Mucosa of rectum (tissue), 2 donors: ENCODE measurements around the gene NECAB3.
"Not testable (repeated sequence)": the region's sequence is repeated elsewhere in the genome, so short reads cannot be mapped to it uniquely, and the experiment has no call there.

Experiments
- H3K27ac ChIP-seq, 2 donors: one replicate each; pipeline ENCODE4 v1.7.0; 2013; ENCODE audit warnings: inconsistent platforms in 2 of 2, low read depth in 2 of 2, low read length in 2 of 2
- H3K27me3 ChIP-seq, 2 donors: one replicate each; pipeline ENCODE4 v1.7.0; 2013; ENCODE audit warnings: low read length in 2 of 2; ENCODE audit not compliant: control insufficient read depth in 2 of 2, insufficient read depth in 2 of 2
- H3K36me3 ChIP-seq, 2 donors: one replicate each; pipeline ENCODE4 v1.7.0; 2013; ENCODE audit warnings: low read length in 2 of 2; ENCODE audit not compliant: control insufficient read depth in 2 of 2, insufficient read depth in 2 of 2
- H3K4me1 ChIP-seq, 2 donors: one replicate each; pipeline ENCODE4 v1.7.0; 2013; ENCODE audit warnings: low read length in 2 of 2, mild to moderate bottlenecking in 1 of 2; ENCODE audit not compliant: control insufficient read depth in 2 of 2, insufficient read depth in 2 of 2
- H3K4me3 ChIP-seq, 2 donors: one replicate each; pipeline ENCODE4 v1.7.0; 2013; ENCODE audit warnings: low read length in 2 of 2
- H3K9ac ChIP-seq, 2 donors: one replicate each; pipeline ENCODE4 v1.7.0; 2013; ENCODE audit warnings: low read length in 2 of 2, low read depth in 1 of 2, mild to moderate bottlenecking in 1 of 2
- H3K9me3 ChIP-seq, 2 donors: one replicate each; pipeline ENCODE4 v1.7.0; 2013; ENCODE audit warnings: low read length in 2 of 2; ENCODE audit not compliant: control insufficient read depth in 2 of 2
- donor health status: healthy.
- donor health status: Normal muscosa, but diverticular disease.

Gene NECAB3

GRCh38 chr20:33650111-33650752, 24.0 kb downstream of the NECAB3 start:
- H3K27me3 ChIP-seq, result no peaks in the 10 kb centered on the region
- H3K36me3 ChIP-seq, result peaks cover 6 to 12% of the 10 kb centered on the region in 2 donors
- no peaks in the 10 kb centered on the region for H3K9me3 ChIP-seq
- H3K4me3 ChIP-seq, result no peak overlapping the region
- no peak overlapping the region for H3K27ac ChIP-seq
- H3K9ac ChIP-seq, result no peak overlapping the region
- H3K4me1 ChIP-seq, result peaks cover 34 to 42% of the 10 kb centered on the region in 2 donors

GRCh38 chr20:33649201-33649681, 25.0 kb downstream of the NECAB3 start:
- Histone ChIP-seq H3K4me1 (peaks cover 25 to 34% of the 10 kb centered on the region in 2 donors), H3K27me3 (no peaks in the 10 kb centered on the region), H3K36me3 (peaks cover 16 to 21% of the 10 kb centered on the region in 2 donors), H3K4me3 (no peak overlapping the region), H3K27ac (no peak overlapping the region), H3K9me3 (no peaks in the 10 kb centered on the region), H3K9ac (no peak overlapping the region)

GRCh38 chr20:33648396-33649004, 25.7 kb downstream of the NECAB3 start:
- Histone ChIP-seq H3K9ac (no peak overlapping the region), H3K9me3 (no peaks in the 10 kb centered on the region), H3K27me3 (no peaks in the 10 kb centered on the region), H3K4me1 (peaks cover 21 to 27% of the 10 kb centered on the region in 2 donors), H3K36me3 (peaks cover 21 to 27% of the 10 kb centered on the region in 2 donors), H3K27ac (no peak overlapping the region), H3K4me3 (no peak overlapping the region)

- H3K27ac ChIP-seq, result peak overlapping the region in 1 of 2 donors; percentile 5
- H3K4me1 ChIP-seq, result peaks cover 16 to 20% of the 10 kb centered on the region in 2 donors
- no peaks in the 10 kb centered on the region for H3K27me3 ChIP-seq
- H3K9me3 ChIP-seq, result no peaks in the 10 kb centered on the region
- H3K36me3 ChIP-seq, result peaks cover 25 to 34% of the 10 kb centered on the region in 2 donors
- no peak overlapping the region for H3K4me3 ChIP-seq
- no peak overlapping the region for H3K9ac ChIP-seq
Measured at GRCh38 chr20:33647603-33648395, 26.4 kb downstream of the NECAB3 start.

GRCh38 chr20:33646959-33647602, 27.1 kb downstream of the NECAB3 start:
- H3K36me3 ChIP-seq, result peaks cover 29 to 37% of the 10 kb centered on the region in 2 donors

GRCh38 chr20:33646191-33646590, 28.0 kb downstream of the NECAB3 start:
- Histone ChIP-seq H3K9me3 (no peaks in the 10 kb centered on the region), H3K36me3 (peaks cover 33 to 45% of the 10 kb centered on the region in 2 donors), H3K4me1 (peaks cover 14% of the 10 kb centered on the region in 2 donors), H3K27ac (no peak overlapping the region), H3K9ac (no peak overlapping the region), H3K27me3 (no peaks in the 10 kb centered on the region), H3K4me3 (no peak overlapping the region)

More at GRCh38 chr20:33646959-33647602, 27.1 kb downstream of the NECAB3 start:
- not testable (repeated sequence) for H3K27me3 ChIP-seq, H3K9ac ChIP-seq, H3K27ac ChIP-seq, H3K9me3 ChIP-seq, H3K4me3 ChIP-seq
- peaks cover 16 to 19% of the 10 kb centered on the region in 2 donors for H3K4me1 ChIP-seq

- Histone ChIP-seq H3K4me3 (no peak overlapping the region), H3K9ac (no peak overlapping the region), H3K9me3 (no peaks in the 10 kb centered on the region), H3K4me1 (peaks cover 9 to 10% of the 10 kb centered on the region in 2 donors), H3K36me3 (peaks cover 35 to 50% of the 10 kb centered on the region in 2 donors), H3K27me3 (no peaks in the 10 kb centered on the region), H3K27ac (no peak overlapping the region)
Measured at GRCh38 chr20:33645396-33645795, 28.8 kb downstream of the NECAB3 start.

GRCh38 chr20:33645072-33645358, 29.2 kb downstream of the NECAB3 start:
- H3K9me3 ChIP-seq, result no peaks in the 10 kb centered on the region
- H3K9ac ChIP-seq, result no peak overlapping the region
- H3K4me3 ChIP-seq, result no peak overlapping the region
- H3K4me1 ChIP-seq, result peaks cover 9 to 10% of the 10 kb centered on the region in 2 donors
- H3K27ac ChIP-seq, result no peak overlapping the region
- no peaks in the 10 kb centered on the region for H3K27me3 ChIP-seq
- H3K36me3 ChIP-seq, result peaks cover 39 to 54% of the 10 kb centered on the region in 2 donors

GRCh38 chr20:33644313-33645071, 29.7 kb downstream of the NECAB3 start:
- Histone ChIP-seq H3K27me3 (no peaks in the 10 kb centered on the region), H3K9ac (no peak overlapping the region), H3K9me3 (no peaks in the 10 kb centered on the region), H3K4me3 (no peak overlapping the region), H3K36me3 (peaks cover 42 to 59% of the 10 kb centered on the region in 2 donors), H3K27ac (no peak overlapping the region), H3K4me1 (peaks cover 9 to 10% of the 10 kb centered on the region in 2 donors)
